Glutamatergic neuron (in vitro differentiated cells): ENCODE results near the gene DYNC1LI2. TPM values are rescaled to one million over a fixed set of nuclear protein-coding genes. Genes with fewer than 3 reads are reported as not detected.

Experiments used
- DNase-seq: peaks from one replicate; pipeline ENCODE4 v3.0.0; 2022
- H3K27ac Mint-ChIP-seq: one replicate; pipeline ENCODE4 v1.8.0; 2020; ENCODE audit warnings: mild to moderate bottlenecking, mixed read lengths, inconsistent platforms; ENCODE audit not compliant: unreplicated experiment
- H3K27me3 Mint-ChIP-seq: one replicate; pipeline ENCODE4 v1.8.0; 2020; ENCODE audit warnings: mild to moderate bottlenecking, moderate library complexity, mixed read lengths, inconsistent platforms; ENCODE audit not compliant: unreplicated experiment
- H3K36me3 Mint-ChIP-seq: one replicate; pipeline ENCODE4 v1.8.0; 2020; ENCODE audit warnings: mild to moderate bottlenecking, mixed read lengths, inconsistent platforms; ENCODE audit not compliant: unreplicated experiment
- H3K4me1 Mint-ChIP-seq: one replicate; pipeline ENCODE4 v1.8.0; 2020; ENCODE audit warnings: mild to moderate bottlenecking, low read depth, mixed read lengths, inconsistent platforms; ENCODE audit not compliant: unreplicated experiment
- H3K4me3 Mint-ChIP-seq: one replicate; pipeline ENCODE4 v1.8.0; 2020; ENCODE audit warnings: mild to moderate bottlenecking, mixed read lengths, inconsistent platforms; ENCODE audit not compliant: unreplicated experiment
- H3K9me3 Mint-ChIP-seq: one replicate; pipeline ENCODE4 v1.8.0; 2020; ENCODE audit warnings: mild to moderate bottlenecking, moderate library complexity, mixed read lengths, inconsistent platforms; ENCODE audit not compliant: unreplicated experiment
- CTCF ChIP-seq: fragments of 200-600 bp; sonication (generic); IDR thresholded peaks from one replicate; pipeline ENCODE4 v1.5.0; 2021; ENCODE audit not compliant: partially characterized antibody, unreplicated experiment
- total RNA-seq: library from RNA; stranded (reverse); fragmentation: NEBNext Ultra II Directional; extraction: Animal tissue kit (Norgen Biotek cat#: 25700); gene quantifications from one replicate; pipeline ENCODE4 v1.2.1, GENCODE V29; 2021; ENCODE audit not compliant: unreplicated experiment

The DYNC1LI2 gene
- total RNA-seq, 1 donor from 2014 or later: 269 TPM

GRCh38 chr16:66754819-66755218 lies 3.4 kb upstream of the DYNC1LI2 start:
- Mint-ChIP-seq H3K4me1 (peaks cover 5% of the 10 kb centered on the region), H3K9me3 (peaks cover 8% of the 10 kb centered on the region), H3K27me3 (peaks cover 4% of the 10 kb centered on the region), H3K27ac (no peak overlapping the region), H3K36me3 (no peaks in the 10 kb centered on the region), H3K4me3 (no peak overlapping the region)
- no peak for DNase-seq
- TF ChIP-seq CTCF: no peak

GRCh38 chr16:66754211-66754610 lies 2.8 kb upstream of the DYNC1LI2 start:
- Mint-ChIP-seq H3K27ac (no peak overlapping the region), H3K27me3 (peaks cover 4% of the 10 kb centered on the region), H3K4me3 (no peak overlapping the region), H3K36me3 (no peaks in the 10 kb centered on the region), H3K4me1 (peaks cover 10% of the 10 kb centered on the region), H3K9me3 (peaks cover 9% of the 10 kb centered on the region)
- TF ChIP-seq CTCF: no peak
- no peak for DNase-seq

- Mint-ChIP-seq H3K4me3 (no peak overlapping the region), H3K4me1 (peaks cover 13% of the 10 kb centered on the region), H3K27me3 (peaks cover 4% of the 10 kb centered on the region), H3K27ac (no peak overlapping the region), H3K9me3 (peaks cover 9% of the 10 kb centered on the region), H3K36me3 (no peaks in the 10 kb centered on the region)
- no peak for DNase-seq
- no peak for TF ChIP-seq CTCF
These were observed 1.5 kb upstream of the DYNC1LI2 start for GRCh38 chr16:66752958-66753357.

GRCh38 chr16:66752379-66752778 lies 970 bp upstream of the DYNC1LI2 start:
- no peaks in the 10 kb centered on the region for H3K36me3 Mint-ChIP-seq
- H3K9me3 Mint-ChIP-seq: peaks cover 9% of the 10 kb centered on the region
- no peak for DNase-seq
- H3K4me3 Mint-ChIP-seq: peak overlapping the region; percentile 71
- TF ChIP-seq CTCF: no peak
- peaks cover 4% of the 10 kb centered on the region for H3K27me3 Mint-ChIP-seq
- peaks cover 13% of the 10 kb centered on the region for H3K4me1 Mint-ChIP-seq
- peak overlapping the region; percentile 59 for H3K27ac Mint-ChIP-seq

- H3K4me1 Mint-ChIP-seq: peaks cover 13% of the 10 kb centered on the region
- peak; percentile 5 for TF ChIP-seq CTCF
- no peaks in the 10 kb centered on the region for H3K36me3 Mint-ChIP-seq
- peaks cover 9% of the 10 kb centered on the region for H3K9me3 Mint-ChIP-seq
- DNase-seq: no peak
- H3K27ac Mint-ChIP-seq: peak overlapping the region; percentile 59
- H3K4me3 Mint-ChIP-seq: peak overlapping the region; percentile 71
- H3K27me3 Mint-ChIP-seq: peaks cover 4% of the 10 kb centered on the region
These were observed 548 bp upstream of the DYNC1LI2 start for GRCh38 chr16:66751992-66752322.
